HG02884 (cell line): ENCODE results near the gene CLEC11A.

ENCODE experiments used
- ATAC-seq: cut with Tn5 transposase; IDR thresholded peaks from one replicate; pipeline ENCODE4 v1.9.1; 2021; ENCODE audit warnings: mild to moderate bottlenecking, moderate library complexity; ENCODE audit not compliant: unreplicated experiment

CLEC11A gene, protein sequence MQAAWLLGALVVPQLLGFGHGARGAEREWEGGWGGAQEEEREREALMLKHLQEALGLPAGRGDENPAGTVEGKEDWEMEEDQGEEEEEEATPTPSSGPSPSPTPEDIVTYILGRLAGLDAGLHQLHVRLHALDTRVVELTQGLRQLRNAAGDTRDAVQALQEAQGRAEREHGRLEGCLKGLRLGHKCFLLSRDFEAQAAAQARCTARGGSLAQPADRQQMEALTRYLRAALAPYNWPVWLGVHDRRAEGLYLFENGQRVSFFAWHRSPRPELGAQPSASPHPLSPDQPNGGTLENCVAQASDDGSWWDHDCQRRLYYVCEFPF

GRCh38 chr19:50723069-50723468 lies at the start of gene CLEC11A:
CLEC11A (plus strand) TSS chr19:50723364; CDS start chr19:50723526, 162 bp downstream.
- no peak for ATAC-seq

DNA sequence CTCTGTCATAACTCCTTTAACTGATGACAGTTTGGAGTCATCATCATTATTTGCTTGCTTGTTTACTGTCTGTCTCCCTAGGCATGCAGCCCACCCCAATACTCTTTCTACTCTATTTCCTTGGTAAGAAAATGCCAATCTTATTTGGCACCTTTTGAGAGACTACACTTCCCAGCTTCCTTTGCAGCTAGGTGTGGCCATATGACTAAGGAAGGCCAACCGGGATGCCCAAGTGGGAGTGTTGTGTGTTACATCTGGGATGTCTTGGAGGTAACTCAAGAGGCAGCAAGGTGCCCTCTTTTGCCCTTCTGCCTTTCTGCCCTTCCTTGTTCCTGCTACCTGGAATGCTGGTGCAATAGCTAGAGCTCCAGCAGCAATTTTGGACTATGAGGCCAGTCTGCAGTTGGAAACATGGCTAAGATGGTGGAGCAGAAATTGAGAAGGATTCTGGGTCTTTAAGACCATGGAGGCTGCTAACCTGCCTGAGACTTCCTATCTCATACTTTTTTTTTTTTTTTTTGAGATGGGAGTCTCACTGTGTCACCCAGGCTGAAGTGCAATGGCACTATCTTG lies 46.5 kb upstream of the CLEC11A start:
- ATAC-seq = no peak

DNA sequence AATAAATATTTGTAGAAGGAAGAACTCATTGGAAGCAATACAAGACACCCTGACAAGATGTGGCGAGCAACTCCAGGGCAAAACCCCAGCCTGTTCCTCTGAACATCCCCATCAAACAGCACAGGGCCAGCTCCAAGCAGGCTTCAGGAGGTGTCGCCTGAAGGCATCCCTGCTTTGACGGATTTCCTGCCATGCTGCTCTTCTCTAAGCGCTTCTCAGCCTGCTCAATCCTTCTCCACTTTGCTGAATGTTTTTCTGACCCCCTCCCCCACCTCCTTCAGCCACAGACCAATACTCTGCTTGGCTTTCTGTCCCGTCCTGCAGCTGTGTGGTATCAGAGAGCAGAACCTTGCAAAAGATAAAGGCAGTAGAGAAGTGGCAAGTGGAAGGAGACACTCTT lies 45.5 kb upstream of the CLEC11A start:
- ATAC-seq = no peak

GRCh38 chr19:50678323-50678722 lies 44.8 kb upstream of the CLEC11A start:
- no peak for ATAC-seq

DNA sequence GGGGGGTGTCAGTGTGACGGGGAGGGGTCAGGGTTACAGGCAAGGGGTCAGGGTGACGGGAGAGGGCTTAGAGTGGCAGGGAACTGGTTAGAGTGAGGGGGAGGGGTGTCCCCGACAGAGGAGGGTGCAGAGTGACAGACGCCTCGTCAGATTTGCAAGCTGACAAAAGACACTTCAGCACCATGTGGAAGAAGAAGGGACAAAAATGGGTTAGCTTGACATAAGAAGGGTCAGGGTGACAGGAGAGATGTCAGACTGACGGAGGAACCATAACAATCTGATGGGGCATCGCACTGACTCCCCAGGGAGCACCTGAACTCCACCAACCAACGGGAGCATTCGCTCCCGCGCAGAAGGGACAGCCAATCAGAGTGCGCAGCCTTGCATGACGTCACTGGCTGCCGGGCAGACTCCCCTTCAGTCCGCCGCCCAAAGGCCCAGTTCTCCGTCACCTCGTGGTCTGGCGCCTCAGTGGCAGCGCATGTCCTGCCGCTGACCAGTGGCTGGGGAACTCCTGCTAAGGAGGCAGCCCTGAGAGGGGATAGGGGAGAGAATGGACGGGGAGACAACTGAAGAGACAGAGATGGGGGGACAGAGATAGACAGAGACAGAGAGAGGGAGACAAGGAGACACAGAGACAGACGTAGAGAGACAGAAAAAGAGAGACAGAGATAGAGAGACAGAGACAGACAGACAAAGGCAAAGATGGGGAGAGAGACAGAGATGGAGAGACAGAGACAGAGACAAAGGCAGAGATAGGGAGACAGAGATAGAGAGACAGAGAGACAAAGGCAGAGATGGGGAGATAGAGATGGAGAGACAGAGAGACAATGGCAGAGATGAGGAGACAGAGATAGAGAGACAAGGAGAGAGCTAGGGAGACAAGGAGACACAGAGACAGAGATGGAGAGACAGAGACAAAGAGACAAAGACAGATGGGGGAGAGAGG lies 43.7 kb upstream of the CLEC11A start:
- ATAC-seq = no peak

DNA sequence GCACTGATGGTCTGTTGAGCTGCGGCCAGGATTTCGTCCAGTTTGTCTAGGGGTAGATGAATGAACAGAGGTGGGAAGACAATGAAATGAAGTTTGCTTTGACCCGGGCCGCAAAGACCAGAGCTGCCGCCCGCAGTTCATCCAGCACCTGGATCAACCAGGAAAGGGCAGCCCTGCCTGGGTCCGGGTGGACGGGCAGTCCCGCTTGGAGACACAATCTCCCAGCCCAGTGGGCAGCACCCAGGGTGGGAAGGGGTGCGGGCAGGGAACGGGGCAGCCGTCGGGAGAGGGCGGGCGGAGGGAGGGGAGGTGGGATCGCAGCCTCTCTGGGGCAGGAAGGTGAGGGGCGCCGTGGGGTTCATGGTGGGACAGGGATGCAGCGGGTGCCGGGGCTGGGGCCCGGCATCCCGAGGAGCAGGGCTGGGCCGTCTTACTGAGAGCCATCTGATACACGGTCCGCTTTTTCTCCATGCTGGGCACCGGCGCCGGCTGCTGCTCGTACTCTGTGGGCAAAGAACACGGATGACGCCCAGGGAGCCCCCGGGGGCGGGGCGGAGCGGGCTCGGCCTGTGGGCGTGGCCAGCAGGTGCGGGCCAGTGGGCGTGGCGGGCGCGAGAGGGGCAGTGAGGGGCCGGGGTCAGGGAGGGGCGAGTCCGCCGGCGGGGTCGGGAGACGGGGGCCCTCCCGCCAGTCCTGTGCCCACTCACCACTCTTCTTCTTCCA lies 36.7 kb upstream of the CLEC11A start:
- no peak for ATAC-seq

GRCh38 chr19:50688766-50689165 lies 34.4 kb upstream of the CLEC11A start:
- no peak for ATAC-seq

DNA sequence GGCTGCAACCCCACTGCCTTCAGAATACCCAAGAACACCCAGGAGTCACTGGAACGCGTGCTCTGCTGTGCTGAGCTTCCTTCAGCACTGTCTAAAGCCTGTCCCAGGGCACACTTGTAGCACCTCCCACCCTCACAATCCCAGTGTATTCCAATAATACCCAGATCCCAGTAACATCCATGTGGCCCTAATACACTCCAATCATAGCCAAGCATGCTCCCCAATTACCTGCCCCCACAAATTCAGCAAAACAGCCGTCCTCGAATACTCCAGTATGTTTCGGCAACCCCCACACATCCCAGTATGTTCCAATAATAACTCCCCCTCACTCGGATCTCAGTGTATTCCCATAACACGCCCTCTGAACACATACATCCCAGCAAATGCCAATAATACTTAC lies 32.7 kb upstream of the CLEC11A start:
- no peak for ATAC-seq

- no peak for ATAC-seq
These were observed 29.8 kb upstream of the CLEC11A start for GRCh38 chr19:50693064-50693975.

- ATAC-seq = no peak
These were observed 28.4 kb upstream of the CLEC11A start for GRCh38 chr19:50694815-50695145.

- no peak for ATAC-seq
These were observed 27.7 kb upstream of the CLEC11A start for GRCh38 chr19:50695251-50696093.

GRCh38 chr19:50696094-50696483 lies 27.1 kb upstream of the CLEC11A start:
- no peak for ATAC-seq

GRCh38 chr19:50697414-50698124 lies 25.6 kb upstream of the CLEC11A start:
- no peak for ATAC-seq

- no peak for ATAC-seq
These were observed 21.7 kb upstream of the CLEC11A start for GRCh38 chr19:50701367-50701985.

GRCh38 chr19:50702158-50702870 lies 20.9 kb upstream of the CLEC11A start:
- no peak for ATAC-seq

DNA sequence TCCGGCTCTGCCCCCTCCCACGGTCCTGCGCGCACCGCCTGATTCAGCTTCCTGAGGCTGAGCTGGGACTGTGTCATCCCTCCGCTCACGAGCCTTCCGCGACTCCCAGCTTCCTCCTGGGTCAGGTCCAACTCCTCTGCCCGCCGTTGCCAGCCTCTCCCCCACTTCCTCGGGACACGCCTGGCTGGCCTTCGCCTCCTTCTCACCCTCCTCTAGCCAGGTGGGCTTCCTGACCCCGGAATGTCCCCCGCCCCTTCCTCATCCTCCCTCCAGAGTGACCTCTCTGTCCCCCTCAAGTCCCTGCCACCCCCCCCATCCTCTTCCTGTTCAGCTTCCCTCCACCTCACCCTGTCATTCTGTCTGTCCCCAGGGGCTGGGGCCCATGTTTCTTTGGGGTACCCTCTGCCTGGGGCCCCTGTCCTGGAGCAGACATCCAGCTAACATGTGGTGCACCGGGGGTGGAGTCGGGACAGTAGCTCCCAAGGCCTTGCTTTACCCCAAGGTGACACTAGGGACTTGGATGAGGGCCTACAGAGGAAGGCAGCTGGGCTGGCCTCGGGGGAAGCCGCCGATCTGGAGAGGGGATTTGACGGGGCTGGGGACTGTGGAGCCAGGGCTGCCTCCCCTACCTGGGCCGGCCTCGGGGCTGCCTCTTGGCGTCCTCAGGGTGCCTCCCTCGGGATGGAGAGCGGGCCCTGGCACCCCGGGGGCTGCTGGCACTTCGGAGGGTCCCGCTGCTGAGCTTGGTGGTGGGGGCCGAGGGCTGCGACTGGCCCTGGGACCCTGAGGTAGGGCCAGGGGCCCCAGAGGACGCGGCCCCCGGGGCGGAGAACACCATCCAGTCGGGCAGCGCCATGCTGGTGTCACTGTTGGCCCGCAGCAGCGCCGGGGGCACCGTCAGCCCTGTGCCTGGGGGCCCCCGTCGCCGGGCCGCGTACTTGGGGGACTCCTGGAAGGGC lies 20.0 kb upstream of the CLEC11A start:
- no peak for ATAC-seq
